ENCODE measurements around the gene CCDC80.

- TF ChIP-seq ZNF121 (tag by site-specific recombination; IDR thresholded peaks at IDR 0.05), result no peak
- TF ChIP-seq CTCF (tag by site-specific recombination; IDR thresholded peaks at IDR 0.05), result no peak
- no peak for TF ChIP-seq BCL11B (tag by site-specific recombination; IDR thresholded peaks at IDR 0.05; ENCODE audit: low read depth)
- no peak for TF ChIP-seq SALL2 (tag by site-specific recombination; IDR thresholded peaks at IDR 0.05; ENCODE audit: borderline replicate concordance)
- no peak for TF ChIP-seq SETDB1 (IDR thresholded peaks at IDR 0.05; ENCODE audit: insufficient read length, low read length)
- TF ChIP-seq ZBTB21 (tag by site-specific recombination; IDR thresholded peaks at IDR 0.05), result no peak
- TF ChIP-seq ZNF544 (tag by site-specific recombination; IDR thresholded peaks at IDR 0.05), result no peak
- no peak for TF ChIP-seq KLF10 (tag by site-specific recombination; IDR thresholded peaks at IDR 0.05)
- no peak for TF ChIP-seq ZNF514 (tag by site-specific recombination; IDR thresholded peaks at IDR 0.05)
These were observed 61.2 kb downstream of the CCDC80 start for GRCh38 chr3:112579697-112580096.
